Activated T-helper 1 cell treated with anti-CD3 and anti-CD28 coated beads, Interleukin-12 subunit alpha, Interleukin-12 subunit beta, Interleukin-2, Interleukin-4 antibody, amounts not matched to agents 30 ng/mL and 10 ng/mL and 1 ng/mL, durations not matched to agents 14 hours and 24 hours and 36 hours (primary cell): ENCODE results near the gene KIF5A. TPM values are rescaled to one million over a fixed set of nuclear protein-coding genes. Genes with fewer than 3 reads are reported as not detected.

Experiments
- DNase-seq: peaks from one replicate; pipeline ENCODE4 v3.0.0; 2021; ENCODE audit warnings: low spot score
- H3K27ac Mint-ChIP-seq: one replicate; pipeline ENCODE4 v1.8.0; 2021; ENCODE audit warnings: mild to moderate bottlenecking, mixed read lengths
- H3K27me3 Mint-ChIP-seq: one replicate; pipeline ENCODE4 v1.8.0; 2022; ENCODE audit warnings: mild to moderate bottlenecking, moderate library complexity, mixed read lengths; ENCODE audit not compliant: insufficient read depth
- H3K36me3 Mint-ChIP-seq: one replicate; pipeline ENCODE4 v1.8.0; 2021; ENCODE audit warnings: low read depth, mixed read lengths
- H3K4me1 Mint-ChIP-seq: one replicate; pipeline ENCODE4 v1.8.0; 2021; ENCODE audit warnings: low read depth, mixed read lengths
- H3K4me3 Mint-ChIP-seq: one replicate; pipeline ENCODE4 v1.8.0; 2021; ENCODE audit warnings: mild to moderate bottlenecking, moderate library complexity, mixed read lengths
- H3K9me3 Mint-ChIP-seq: one replicate; pipeline ENCODE4 v1.8.0; 2021; ENCODE audit warnings: mixed read lengths
- intact Hi-C: fragments of 100-400 bp; cut with micrococcal nuclease; formaldehyde crosslinking; loops from one replicate; pipeline ENCODE4 v1.15.1; 2024
- total RNA-seq: library from RNA; stranded (reverse); gene quantifications from 2 replicates; pipeline ENCODE4 v1.2.3, GENCODE V29; 2022

The KIF5A gene
- total RNA-seq, 1 donor from 2014 or later: 2.4 TPM

- Mint-ChIP-seq H3K4me1 (peaks cover 2% of the 10 kb centered on the region), H3K9me3 (no peaks in the 10 kb centered on the region), H3K27me3 (peaks cover 2% of the 10 kb centered on the region), H3K36me3 (peaks cover 3% of the 10 kb centered on the region), H3K27ac (no peak overlapping the region), H3K4me3 (no peak overlapping the region)
- no peak for DNase-seq
- intact Hi-C loops: no loop called here
These were observed 28.3 kb downstream of the KIF5A start for GRCh38 chr12:57577981-57578758.

GRCh38 chr12:57579011-57579410 is 29.2 kb downstream of the KIF5A start:
- no peak for DNase-seq
- H3K4me1 Mint-ChIP-seq: peaks cover 7% of the 10 kb centered on the region
- intact Hi-C loops: no loop called here
- no peaks in the 10 kb centered on the region for H3K9me3 Mint-ChIP-seq
- H3K27ac Mint-ChIP-seq: no peak overlapping the region
- H3K27me3 Mint-ChIP-seq: peaks cover 5% of the 10 kb centered on the region
- peaks cover 3% of the 10 kb centered on the region for H3K36me3 Mint-ChIP-seq
- H3K4me3 Mint-ChIP-seq: no peak overlapping the region

- no peak for DNase-seq
- no peaks in the 10 kb centered on the region for H3K9me3 Mint-ChIP-seq
- peaks cover 7% of the 10 kb centered on the region for H3K4me1 Mint-ChIP-seq
- peaks cover 3% of the 10 kb centered on the region for H3K36me3 Mint-ChIP-seq
- no peak overlapping the region for H3K4me3 Mint-ChIP-seq
- H3K27ac Mint-ChIP-seq: no peak overlapping the region
- intact Hi-C loops: no loop called here
- H3K27me3 Mint-ChIP-seq: peaks cover 5% of the 10 kb centered on the region
These were observed 30.0 kb downstream of the KIF5A start for GRCh38 chr12:57579677-57580465.

GRCh38 chr12:57580466-57580795 is 30.6 kb downstream of the KIF5A start:
- intact Hi-C loops: no loop called here
- Mint-ChIP-seq H3K27me3 (peaks cover 5% of the 10 kb centered on the region), H3K27ac (no peak overlapping the region), H3K4me1 (peaks cover 7% of the 10 kb centered on the region), H3K36me3 (peaks cover 3% of the 10 kb centered on the region), H3K4me3 (no peak overlapping the region), H3K9me3 (no peaks in the 10 kb centered on the region)
- no peak for DNase-seq

GRCh38 chr12:57581802-57582201 is 32.0 kb downstream of the KIF5A start:
- Mint-ChIP-seq H3K27me3 (peaks cover 5% of the 10 kb centered on the region), H3K9me3 (no peaks in the 10 kb centered on the region), H3K4me3 (no peak overlapping the region), H3K36me3 (peaks cover 1% of the 10 kb centered on the region), H3K4me1 (peaks cover 7% of the 10 kb centered on the region), H3K27ac (no peak overlapping the region)
- intact Hi-C loops: no loop called here
- no peak for DNase-seq

GRCh38 chr12:57582440-57582839 is 32.6 kb downstream of the KIF5A start:
- Mint-ChIP-seq H3K27me3 (peaks cover 5% of the 10 kb centered on the region), H3K4me1 (peaks cover 7% of the 10 kb centered on the region), H3K27ac (no peak overlapping the region), H3K36me3 (peaks cover 1% of the 10 kb centered on the region), H3K9me3 (no peaks in the 10 kb centered on the region), H3K4me3 (no peak overlapping the region)
- intact Hi-C loops: no loop called here
- DNase-seq: no peak

- no peaks in the 10 kb centered on the region for H3K9me3 Mint-ChIP-seq
- intact Hi-C loops: loop anchor here (1.0 kb wide), 6 partner anchors 8 to 322 kb away; partner anchors contain the start of genes B4GALNT1 and PIP4K2C
- peak; percentile 61 for DNase-seq
- H3K27ac Mint-ChIP-seq: no peak overlapping the region
- peaks cover 1% of the 10 kb centered on the region for H3K36me3 Mint-ChIP-seq
- no peak overlapping the region for H3K4me3 Mint-ChIP-seq
- peaks cover 3% of the 10 kb centered on the region for H3K27me3 Mint-ChIP-seq
- H3K4me1 Mint-ChIP-seq: peaks cover 7% of the 10 kb centered on the region
These were observed 33.4 kb downstream of the KIF5A start for GRCh38 chr12:57583008-57583831.

- intact Hi-C loops: no loop called here
- no peak overlapping the region for H3K27ac Mint-ChIP-seq
These were observed 34.2 kb downstream of the KIF5A start for GRCh38 chr12:57584050-57584449.

GRCh38 chr12:57584690-57585089 is 34.8 kb downstream of the KIF5A start:
- H3K36me3 Mint-ChIP-seq: no peaks in the 10 kb centered on the region
- H3K4me3 Mint-ChIP-seq: no peak overlapping the region
- peaks cover 7% of the 10 kb centered on the region for H3K4me1 Mint-ChIP-seq
- DNase-seq: no peak
- no peak overlapping the region for H3K27ac Mint-ChIP-seq
- intact Hi-C loops: no loop called here
- peaks cover 3% of the 10 kb centered on the region for H3K27me3 Mint-ChIP-seq
- H3K9me3 Mint-ChIP-seq: no peaks in the 10 kb centered on the region

More at GRCh38 chr12:57584050-57584449, 34.2 kb downstream of the KIF5A start:
- Mint-ChIP-seq H3K27me3 (peaks cover 3% of the 10 kb centered on the region), H3K9me3 (no peaks in the 10 kb centered on the region), H3K4me3 (no peak overlapping the region), H3K36me3 (no peaks in the 10 kb centered on the region), H3K4me1 (peaks cover 7% of the 10 kb centered on the region)
- no peak for DNase-seq

- no peaks in the 10 kb centered on the region for H3K9me3 Mint-ChIP-seq
- H3K27me3 Mint-ChIP-seq: peaks cover 3% of the 10 kb centered on the region
- intact Hi-C loops: no loop called here
- H3K27ac Mint-ChIP-seq: no peak overlapping the region
- no peak for DNase-seq
- H3K36me3 Mint-ChIP-seq: no peaks in the 10 kb centered on the region
- H3K4me1 Mint-ChIP-seq: peaks cover 7% of the 10 kb centered on the region
- no peak overlapping the region for H3K4me3 Mint-ChIP-seq
These were observed 35.3 kb downstream of the KIF5A start for GRCh38 chr12:57585156-57585555.

GRCh38 chr12:57586128-57586527 is 36.3 kb downstream of the KIF5A start:
- H3K9me3 Mint-ChIP-seq: no peaks in the 10 kb centered on the region
- H3K36me3 Mint-ChIP-seq: no peaks in the 10 kb centered on the region
- H3K4me1 Mint-ChIP-seq: peaks cover 12% of the 10 kb centered on the region
- DNase-seq: no peak
- no peak overlapping the region for H3K27ac Mint-ChIP-seq
- peaks cover 3% of the 10 kb centered on the region for H3K27me3 Mint-ChIP-seq
- intact Hi-C loops: no loop called here
- H3K4me3 Mint-ChIP-seq: no peak overlapping the region

- DNase-seq: no peak
- H3K36me3 Mint-ChIP-seq: no peaks in the 10 kb centered on the region
- peaks cover 18% of the 10 kb centered on the region for H3K4me1 Mint-ChIP-seq
- no peak overlapping the region for H3K4me3 Mint-ChIP-seq
- intact Hi-C loops: no loop called here
- H3K9me3 Mint-ChIP-seq: no peaks in the 10 kb centered on the region
- peaks cover 3% of the 10 kb centered on the region for H3K27me3 Mint-ChIP-seq
- no peak overlapping the region for H3K27ac Mint-ChIP-seq
These were observed 37.1 kb downstream of the KIF5A start for GRCh38 chr12:57586832-57587429.
